COLO668 (cell line): ENCODE measurements around the gene JAK1.
"Not testable (repeated sequence)": the region's sequence is repeated elsewhere in the genome, so short reads cannot be mapped to it uniquely, and the experiment has no call there.

Experiments
- DNase-seq: peaks from one replicate; lab custom pipeline; 2025; ENCODE audit not compliant: unreplicated experiment; lab: John Stamatoyannopoulos, UW

Gene JAK1

DNA sequence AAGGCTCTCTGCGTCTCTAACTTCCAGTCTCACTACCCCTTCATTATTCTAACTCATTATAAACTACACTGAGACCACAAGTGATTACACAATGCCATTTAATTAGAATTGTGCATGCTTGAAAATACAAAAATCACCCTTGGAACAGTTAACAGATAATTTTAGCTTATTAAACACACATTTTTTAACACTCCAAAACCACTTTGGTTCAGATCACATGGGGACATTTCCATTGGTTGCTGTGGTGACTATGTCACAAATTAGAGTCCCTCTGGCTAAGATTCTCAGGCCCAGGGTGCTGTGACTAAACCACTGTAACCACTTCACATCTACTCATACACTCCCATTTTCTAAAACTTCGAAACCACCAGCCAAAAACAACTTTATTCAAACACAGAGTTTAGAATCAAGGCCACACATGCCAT is 43.0 kb downstream of the JAK1 start:
- no peak for DNase-seq

DNA sequence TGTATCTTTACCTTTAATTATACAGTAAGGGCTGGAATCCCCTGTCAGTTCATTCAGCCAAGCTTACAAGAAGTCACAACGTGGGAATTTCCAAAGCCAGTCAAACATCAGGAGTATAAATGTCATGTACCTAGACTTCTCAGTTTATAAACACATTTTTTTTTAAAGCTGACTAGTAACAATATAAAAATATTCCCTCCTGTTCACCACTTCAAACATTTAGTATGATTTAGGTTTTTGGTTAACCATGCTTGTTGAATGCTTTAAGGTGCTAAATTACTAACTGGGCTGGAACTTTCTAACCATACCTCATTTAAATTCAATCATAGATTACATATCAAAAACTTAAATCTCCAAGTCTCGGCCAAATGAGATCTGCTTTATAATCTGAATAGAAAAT is 44.0 kb downstream of the JAK1 start:
- DNase-seq: no peak

DNA sequence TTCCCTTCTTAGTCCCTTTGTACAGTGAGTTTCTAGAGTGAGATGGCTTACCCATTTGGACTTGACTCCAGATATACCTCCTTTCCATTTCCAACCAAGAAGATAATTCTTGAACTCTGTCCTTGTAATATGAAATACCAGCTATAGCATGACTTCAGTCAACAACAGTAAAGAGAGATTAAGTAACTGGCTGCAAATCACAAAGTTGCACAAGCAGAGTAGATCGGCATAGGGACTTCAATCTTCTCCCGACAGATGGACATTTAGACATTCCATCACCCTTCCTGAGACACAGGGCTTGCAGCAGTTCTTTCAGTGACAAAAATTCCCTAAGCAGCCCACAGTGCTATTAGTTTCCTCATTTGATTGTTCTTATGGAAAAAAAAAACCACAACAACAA is 44.6 kb downstream of the JAK1 start:
- no peak for DNase-seq

DNA sequence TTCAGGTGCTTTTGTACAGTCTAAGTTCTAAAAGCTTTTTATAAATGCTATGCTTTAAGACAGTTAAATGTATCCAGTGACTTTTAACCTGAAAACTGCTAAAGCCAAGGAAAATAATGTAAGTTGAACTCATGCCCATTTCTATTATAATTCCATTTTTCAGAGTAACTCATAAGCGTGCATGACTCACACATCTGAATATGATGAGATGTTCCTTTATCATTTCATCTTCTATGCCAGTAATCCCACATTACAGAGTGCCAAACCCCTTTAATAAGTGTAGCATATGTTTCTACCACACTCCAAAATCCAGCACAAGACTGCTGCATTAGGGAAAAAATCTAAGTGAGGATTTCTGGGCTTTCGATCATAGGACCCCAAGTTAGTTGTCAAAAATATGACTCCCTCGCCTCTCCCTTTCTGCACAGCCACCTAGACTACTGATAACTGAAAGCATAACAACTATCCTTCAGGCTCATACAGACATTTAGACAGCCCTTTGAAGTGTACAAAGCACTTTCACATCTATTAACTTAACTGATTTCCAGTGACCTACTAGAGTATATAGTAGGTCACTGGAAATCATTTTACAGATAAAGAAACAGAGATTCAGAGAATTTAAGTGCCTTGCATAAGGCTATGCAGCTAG is 45.3 kb downstream of the JAK1 start:
- DNase-seq: no peak

DNA sequence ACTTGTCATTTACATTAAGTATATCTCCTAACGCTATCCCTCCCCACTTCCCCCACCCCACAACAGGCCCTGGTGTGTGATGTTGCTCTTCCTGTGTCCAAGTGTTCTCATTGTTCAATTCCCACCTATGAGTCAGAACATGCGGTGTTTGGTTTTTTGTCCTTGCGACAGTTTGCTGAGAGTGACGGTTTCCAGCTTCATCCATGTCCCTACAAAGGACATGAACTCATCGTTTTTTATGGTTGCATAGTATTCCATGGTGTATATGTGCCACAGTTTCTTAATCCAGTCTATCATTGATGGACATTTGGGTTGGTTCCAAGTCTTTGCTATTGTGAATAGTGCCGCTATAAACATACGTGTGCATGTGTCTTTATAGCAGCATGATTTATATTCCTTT is 47.2 kb downstream of the JAK1 start:
- not testable (repeated sequence) for DNase-seq

DNA sequence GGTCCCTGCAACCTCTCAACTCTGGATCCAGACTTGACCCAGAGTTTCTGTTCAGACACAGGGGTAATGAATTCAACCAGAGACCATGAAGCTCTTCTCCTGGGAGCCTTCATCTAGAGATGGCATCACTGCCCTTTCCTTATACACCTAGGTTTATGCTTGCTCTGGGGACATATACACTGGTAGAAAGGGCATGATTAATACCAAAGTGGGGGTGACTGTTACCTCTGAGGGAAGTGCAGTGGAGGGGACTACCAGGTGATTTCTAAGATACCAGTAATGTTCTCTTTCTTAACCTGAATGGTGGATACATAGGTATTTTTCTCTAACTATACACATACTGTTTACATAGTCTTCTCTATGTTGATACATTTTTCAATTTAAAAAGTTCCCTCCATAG is 48.4 kb downstream of the JAK1 start:
- no peak for DNase-seq

DNA sequence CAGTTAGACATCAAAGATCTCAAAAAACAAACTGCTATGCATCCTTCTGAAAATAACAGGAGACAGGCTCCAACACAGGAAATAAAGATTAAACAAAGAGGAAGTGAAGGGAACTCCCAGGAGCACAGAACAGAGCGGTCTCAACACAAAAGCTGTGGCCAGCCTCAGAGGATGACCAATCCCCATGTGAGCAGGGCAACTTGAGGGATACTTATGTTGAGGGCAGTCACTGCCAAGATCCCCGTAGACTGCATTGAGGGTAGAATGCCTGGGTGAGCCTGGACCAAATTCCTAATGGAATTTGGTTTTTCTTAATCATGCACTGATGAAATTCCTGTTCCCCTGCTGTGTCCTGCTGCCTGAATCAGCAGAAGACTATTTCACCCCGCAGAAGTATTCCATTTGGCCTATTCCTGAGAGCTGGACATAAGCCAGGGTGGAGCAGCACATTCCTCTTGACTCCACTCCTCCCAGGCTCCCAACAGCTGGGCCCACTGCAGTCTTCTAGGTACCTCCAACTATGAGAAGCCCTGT is 49.0 kb downstream of the JAK1 start:
- DNase-seq: no peak

DNA sequence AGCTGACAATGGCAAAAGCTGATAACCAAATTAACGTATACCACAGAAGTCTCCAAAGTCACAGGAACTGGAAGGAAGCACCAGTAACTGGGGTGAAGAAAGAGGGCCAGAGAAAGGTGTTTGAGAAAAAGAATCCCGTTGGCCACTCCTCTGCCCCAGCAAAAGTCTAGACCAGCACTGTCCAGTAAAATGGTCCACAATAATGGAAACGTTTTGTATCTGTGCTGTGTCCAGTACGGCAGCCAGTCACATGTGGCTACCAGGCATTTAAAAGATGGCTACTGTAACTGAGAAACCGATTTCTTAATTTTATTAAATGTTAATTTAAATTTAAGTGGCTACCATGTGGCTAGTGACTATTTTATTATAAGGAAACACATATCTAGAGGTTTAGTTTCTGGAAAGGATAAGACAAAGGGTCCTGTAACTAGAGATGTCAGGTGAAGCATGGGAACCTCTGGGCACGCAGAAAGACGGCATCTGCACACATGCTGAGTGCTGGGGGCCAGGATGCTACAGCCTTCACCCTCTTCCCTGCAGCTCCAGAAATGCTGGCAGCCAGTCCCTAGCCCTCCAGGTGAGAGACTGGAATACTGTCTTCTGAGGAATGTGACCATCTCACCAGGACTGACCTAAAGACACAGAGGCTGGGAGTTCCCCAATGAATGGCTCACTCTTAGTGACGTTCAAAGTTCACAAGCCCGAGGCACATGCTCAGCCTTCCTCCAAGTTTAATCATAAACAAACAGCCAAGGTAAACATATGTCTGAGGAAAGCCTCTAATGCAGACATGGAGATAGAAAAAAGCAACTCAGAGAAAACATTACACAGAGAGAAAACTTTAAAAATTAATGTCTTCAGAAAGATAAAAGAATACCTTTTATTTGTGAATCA is 50.7 kb downstream of the JAK1 start:
- peak; percentile 49 for DNase-seq

DNA sequence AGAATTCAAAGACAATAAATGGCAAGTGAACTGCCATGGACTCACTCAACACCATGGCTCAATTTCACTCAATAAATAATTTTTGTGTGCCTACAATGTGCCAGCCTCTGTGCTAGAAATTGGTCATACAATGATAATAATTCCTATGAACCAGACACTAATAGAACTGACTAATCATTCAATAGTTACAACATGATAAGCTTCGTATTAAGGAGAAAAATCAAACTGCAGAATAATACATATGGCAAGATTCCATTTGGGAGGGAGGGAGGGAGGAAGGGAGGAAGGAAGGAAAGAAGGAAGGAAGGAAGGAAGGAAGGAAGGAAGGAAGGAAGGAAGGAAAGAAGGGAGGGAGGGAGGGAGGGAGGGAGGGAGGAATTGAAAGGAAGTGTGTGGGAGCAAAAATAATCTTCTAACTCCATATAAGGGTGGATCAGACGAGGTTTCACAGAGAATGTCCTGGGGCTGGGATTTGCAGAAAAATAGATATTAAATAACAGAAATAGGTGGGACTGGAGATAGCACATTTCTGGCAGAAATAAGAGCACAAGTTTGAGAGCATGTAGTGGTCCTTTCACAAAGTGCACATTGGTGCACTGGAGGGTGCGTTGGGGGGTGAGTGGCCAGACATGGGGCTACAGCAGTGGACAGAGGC is 52.9 kb downstream of the JAK1 start:
- no peak for DNase-seq

DNA sequence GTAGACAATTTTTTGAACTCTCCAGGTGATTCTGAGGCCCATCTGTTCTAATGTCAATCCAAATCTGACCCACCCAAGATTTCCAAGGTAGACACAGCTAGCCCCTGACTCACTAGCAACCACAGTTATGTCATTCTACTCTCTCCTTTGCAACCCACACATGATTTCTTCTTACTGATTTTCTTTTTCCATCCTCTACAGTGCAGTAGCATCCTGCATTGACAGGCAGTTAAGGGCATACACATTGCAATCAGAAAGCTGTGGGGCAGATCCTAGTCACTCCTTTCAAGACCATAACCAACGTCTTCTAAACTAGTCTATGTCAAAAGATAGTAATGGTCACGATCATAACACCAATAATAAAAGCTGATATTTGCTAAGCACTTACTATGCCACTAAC is 54.2 kb downstream of the JAK1 start:
- no peak for DNase-seq

DNA sequence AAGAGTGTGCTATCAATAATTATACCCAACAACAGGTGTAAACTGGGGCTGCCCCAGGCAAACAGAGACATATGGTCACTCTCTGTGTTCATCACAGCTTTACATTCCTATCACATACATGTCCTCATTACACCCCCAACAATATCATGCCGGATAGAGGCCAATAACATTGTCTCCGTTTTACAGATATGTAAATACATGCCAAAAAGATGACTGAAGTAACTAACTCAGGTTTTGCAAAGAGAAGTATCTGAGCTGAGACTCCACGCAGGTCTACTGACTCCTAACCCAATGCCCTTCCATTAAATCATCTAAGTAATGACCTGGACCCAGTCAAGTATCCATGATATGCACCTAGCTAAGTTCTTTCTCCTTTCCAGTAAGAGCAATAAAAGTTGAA is 55.0 kb downstream of the JAK1 start:
- no peak for DNase-seq

DNA sequence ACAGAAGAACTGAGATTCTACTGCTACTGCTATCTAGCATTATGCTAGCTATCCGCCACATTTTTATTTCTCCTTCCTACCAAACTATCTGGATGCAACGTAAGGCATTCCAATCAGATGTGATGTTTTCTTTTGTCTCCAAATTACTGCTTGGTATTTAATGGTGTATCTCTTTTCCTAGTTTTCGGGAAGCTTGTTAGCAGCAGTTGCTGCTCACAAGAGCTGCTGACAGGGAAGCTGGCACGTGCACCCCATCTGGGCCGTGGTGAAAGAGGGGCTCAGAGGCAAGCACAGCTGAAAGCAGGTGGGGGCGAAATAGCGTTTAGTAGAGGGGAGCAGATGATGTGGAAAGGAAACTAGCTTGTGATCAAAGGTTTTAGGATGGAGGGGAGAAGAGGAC is 57.3 kb downstream of the JAK1 start:
- no peak for DNase-seq

DNA sequence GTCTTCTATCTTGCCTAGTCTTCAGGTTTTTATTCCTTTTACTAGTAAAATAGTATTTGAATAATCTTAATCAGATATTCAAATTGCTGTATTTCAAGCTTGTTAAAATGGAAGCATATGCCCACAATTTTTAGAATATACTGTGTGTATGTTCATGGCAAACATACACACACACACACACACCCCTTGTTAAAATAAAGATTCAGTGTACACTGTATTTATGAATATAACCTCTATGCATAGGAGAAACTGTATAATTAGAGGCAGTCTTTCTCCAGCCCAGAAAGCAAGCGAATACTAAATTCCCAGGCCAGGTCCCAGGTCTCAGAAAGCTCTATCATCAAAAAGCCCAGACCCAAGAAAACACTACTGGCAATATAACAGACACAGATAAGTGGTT is 57.8 kb downstream of the JAK1 start:
- no peak for DNase-seq

DNA sequence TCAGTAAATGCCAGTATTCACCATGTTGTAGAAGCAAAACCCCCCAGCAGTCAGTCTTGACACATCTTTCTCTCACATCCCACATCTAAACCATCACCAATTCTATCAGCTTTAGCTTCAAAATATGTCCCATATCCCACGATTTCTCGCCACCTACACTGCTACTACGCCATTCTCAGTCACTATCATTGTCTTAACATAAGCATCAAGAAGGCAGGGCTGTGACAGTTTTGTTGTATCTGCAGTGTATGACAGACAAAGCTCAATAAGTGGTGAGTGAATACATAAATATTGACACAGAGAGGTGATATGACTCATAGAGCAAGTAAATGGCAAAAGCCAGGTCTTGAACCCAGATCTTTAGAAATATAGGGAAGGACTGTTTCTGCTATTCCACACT is 59.9 kb downstream of the JAK1 start:
- no peak for DNase-seq

DNA sequence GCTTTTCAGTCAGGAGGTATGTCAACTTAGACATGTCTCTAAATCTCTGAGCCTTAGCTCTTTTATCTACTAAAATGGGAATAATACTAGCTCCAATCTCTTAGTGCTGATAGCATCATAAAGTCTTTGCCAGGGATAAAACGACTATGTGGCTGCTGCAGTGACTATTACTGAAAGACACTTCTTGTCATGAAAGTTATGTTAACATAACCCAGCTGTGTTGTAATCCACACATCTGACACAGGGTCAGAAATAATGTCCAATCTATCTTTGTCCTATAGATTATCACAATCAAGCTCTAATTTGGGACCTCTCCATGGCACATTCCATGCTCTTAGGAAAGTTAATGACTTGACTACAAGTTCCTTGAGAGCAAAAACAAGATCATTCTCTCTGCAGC is 62.8 kb downstream of the JAK1 start:
- DNase-seq: no peak

DNA sequence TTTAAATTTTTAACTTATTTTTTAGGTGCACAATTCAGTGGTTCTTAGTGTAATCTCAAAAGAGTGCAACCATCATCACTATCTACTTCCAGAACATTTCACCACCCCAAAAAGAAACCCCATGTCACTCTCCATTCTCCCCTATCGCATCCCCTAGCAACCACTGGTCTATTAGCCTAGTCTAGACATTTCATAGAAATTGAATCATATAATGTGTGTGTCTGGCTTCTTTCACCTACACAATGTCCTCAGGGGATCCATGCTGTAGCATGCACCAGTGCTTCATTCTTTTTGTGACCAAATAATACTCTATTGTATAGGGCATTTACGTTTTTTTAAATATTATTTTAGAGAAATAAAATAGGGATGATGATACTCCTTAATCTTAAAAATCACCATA is 64.7 kb downstream of the JAK1 start:
- no peak for DNase-seq

DNA sequence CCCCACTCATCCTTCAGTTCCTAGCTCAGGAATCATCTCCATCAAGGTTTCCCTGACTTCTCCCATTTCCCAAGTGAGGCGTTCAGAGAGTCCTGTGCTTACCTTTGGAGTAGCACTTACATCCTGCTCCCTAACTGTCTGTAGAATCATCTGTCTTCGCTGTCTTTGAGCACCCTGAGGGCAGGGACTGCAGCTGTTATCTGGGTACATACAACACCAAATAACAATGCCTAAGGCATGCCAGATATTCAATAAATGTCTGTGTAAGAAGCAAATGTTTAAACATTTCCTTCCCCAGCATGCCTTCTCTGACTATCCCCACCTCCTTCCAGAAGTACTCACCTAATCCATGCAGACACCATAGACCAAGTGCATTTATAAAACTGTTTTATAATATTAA is 65.4 kb downstream of the JAK1 start:
- DNase-seq: no peak

DNA sequence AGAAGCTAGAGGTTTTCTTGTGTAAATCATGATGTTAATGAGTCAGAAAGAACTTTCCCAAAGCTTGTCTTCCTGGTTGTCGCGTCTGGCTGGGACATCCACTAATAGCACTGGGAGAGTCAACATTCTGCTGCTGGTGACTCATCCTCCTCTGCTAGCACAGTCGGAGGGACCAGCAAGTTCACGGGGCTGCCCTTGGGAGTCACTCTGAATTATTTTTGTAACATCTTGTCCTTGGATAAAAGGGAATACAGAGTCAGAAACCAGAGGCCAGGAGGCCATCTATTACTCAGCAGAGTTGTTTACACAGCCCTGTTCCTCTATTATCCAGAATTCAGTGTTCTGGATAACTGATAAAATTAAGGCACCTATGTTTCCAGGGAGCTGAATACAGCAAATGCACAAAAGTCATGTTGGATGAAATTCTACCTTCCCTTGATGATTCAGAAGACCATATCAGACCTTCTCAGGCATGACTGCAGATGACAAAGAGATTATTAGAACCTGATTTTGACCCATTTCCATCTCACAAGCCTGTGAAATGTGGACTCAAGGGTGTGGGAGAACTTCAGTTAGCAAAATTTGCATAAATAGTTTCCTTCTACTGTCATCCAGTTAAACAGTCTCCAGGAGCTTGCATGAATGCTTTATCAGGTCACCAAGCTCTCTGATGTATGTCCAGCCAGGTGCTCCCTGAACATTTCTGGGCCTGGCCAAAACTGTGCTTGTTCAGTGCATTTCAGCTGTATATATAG is 68.1 kb downstream of the JAK1 start:
- peak; percentile 87 for DNase-seq

DNA sequence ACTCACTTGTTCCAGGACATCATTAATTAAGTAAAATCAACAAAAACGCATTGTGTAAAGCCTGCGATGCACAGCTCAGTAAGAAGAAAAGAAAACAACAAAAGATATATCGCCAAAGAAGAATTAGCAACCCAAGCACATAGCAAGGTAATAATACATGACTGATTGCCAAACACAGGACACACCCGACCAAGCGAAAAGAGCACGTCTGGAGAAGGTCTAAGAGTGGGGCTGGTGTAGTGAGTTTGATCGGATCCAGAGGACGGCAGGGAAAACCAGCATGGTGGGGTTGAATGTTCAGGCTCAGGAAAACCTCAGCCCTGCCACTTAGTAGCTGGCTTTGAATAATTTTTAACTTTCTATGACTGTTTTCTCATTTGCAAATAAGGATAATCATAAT is 69.8 kb downstream of the JAK1 start:
- DNase-seq: no peak

DNA sequence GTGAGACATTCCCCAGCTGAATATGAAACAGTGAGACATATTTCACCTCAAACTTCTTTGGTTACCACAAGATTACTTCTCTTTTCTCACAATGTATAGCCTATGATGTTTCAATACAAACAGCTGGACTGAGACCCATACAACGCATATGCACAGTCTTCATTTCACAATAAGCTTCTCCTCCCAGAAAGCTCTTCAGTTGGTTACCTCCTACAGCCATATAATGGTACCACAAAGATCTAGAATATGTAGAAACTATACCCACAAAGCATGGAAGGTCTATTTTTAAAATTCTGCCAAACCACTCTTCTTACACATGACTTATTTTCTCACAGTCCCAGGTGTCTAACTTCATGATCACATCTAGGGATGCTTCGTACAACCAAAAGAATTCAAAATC is 70.8 kb downstream of the JAK1 start:
- no peak for DNase-seq
